Measurements from ENCODE around the gene PRIM1.

- TF ChIP-seq TAF1 (IDR thresholded peaks at IDR 0.05; ENCODE audit: low read depth) (no peak), REST (IDR thresholded peaks at IDR 0.05; ENCODE audit: low read depth) (no peak), CEBPB (IDR thresholded peaks at IDR 0.05) (no peak), TEAD4 (IDR thresholded peaks at IDR 0.05) (no peak), YY1 (IDR thresholded peaks at IDR 0.05; ENCODE audit: low read depth) (no peak), FOXM1 (IDR thresholded peaks at IDR 0.05; ENCODE audit: borderline replicate concordance, low read depth) (no peak), MAX (IDR thresholded peaks at IDR 0.05) (no peak), USF1 (IDR thresholded peaks at IDR 0.05) (no peak), EP300 (IDR thresholded peaks at IDR 0.05; ENCODE audit: borderline replicate concordance) (no peak), EGR1 (IDR thresholded peaks at IDR 0.05) (no peak), RAD21 (IDR thresholded peaks at IDR 0.05; ENCODE audit: low read depth) (no peak)
Measured at GRCh38 chr12:56684745-56685359, 67.3 kb downstream of the PRIM1 start.
